Stomach (tissue), 9 donors: ENCODE results near the gene FATE1. TPM values are rescaled to one million over a fixed set of nuclear protein-coding genes. Genes with fewer than 3 reads are reported as not detected.

Experiments
- DNase-seq, 2 donors: peaks; one replicate each; pipeline versions ENCODE4 v3.0.0 to v3.0.0-alpha.2; 2013 to 2019
- H3K27ac ChIP-seq, 5 donors: fragments of 200-600 bp in 4 of 5; sonication (generic) in 4 of 5; one replicate each; pipeline ENCODE4 v1.5.1; 2013 to 2019; ENCODE audit warnings: mild to moderate bottlenecking in 1 of 5, moderate library complexity in 1 of 5
- H3K27me3 ChIP-seq, 3 donors: fragments of 200-600 bp; sonication (generic); one replicate each; pipeline ENCODE4 v1.5.1; 2017 to 2019; ENCODE audit warnings: mixed run types in 1 of 3
- H3K36me3 ChIP-seq, 4 donors: fragments of 200-600 bp; sonication (generic); 1 replicate in 3 of 4; 2 replicates in 1 of 4; pipeline ENCODE4 v1.5.1; 2016 to 2019
- H3K4me1 ChIP-seq, 4 donors: fragments of 200-600 bp; sonication (generic); one replicate each; pipeline ENCODE4 v1.5.1; 2016 to 2019
- H3K4me3 ChIP-seq, 4 donors: fragments of 200-600 bp; sonication (generic) in 3 of 4; one replicate each; pipeline ENCODE4 v1.5.1; 2016 to 2019; ENCODE audit warnings: mild to moderate bottlenecking in 1 of 4
- H3K9me3 ChIP-seq, 4 donors: fragments of 200-600 bp; sonication (generic); one replicate each; pipeline ENCODE4 v1.5.1; 2016 to 2019
- CTCF ChIP-seq, 7 experiments: fragments of 450-650 bp in 4 of 7; fragments of 200-600 bp in 3 of 7; sonication (generic) in 3 of 7; IDR thresholded peaks; one replicate each; pipeline ENCODE4 v1.5.1; 2016 to 2019; ENCODE audit warnings: antibody characterized with exemption in 7 of 7, control low read depth in 2 of 7, mild to moderate bottlenecking in 1 of 7
- EP300 ChIP-seq: sonication (generic); formaldehyde crosslinking; IDR thresholded peaks from one replicate; pipeline ENCODE4 v1.6.1; 2017; ENCODE audit warnings: antibody characterized with exemption
- POLR2A ChIP-seq, 4 donors: fragments of 450-650 bp; IDR thresholded peaks; one replicate each; pipeline ENCODE4 v1.6.1; 2016; ENCODE audit warnings: antibody characterized with exemption in 4 of 4, control low read depth in 2 of 4, mild to moderate bottlenecking in 1 of 4, moderate library complexity in 1 of 4
- POLR2AphosphoS5 ChIP-seq, 3 donors: sonication (generic); formaldehyde crosslinking; IDR thresholded peaks; one replicate each; pipeline ENCODE4 v1.6.1; 2016; ENCODE audit warnings: antibody characterized with exemption in 3 of 3
- WGBS, 5 donors: extraction: QIAGEN DNeasy Blood & Tissue Kit in 3 of 5; methylation state at CpG; one replicate each; pipeline versions ENCODE4 v1.1.5 to v1.1.7; 2013 to 2018; 5-methylcytosine and 5-hydroxymethylcytosine counted together
- intact Hi-C: fragments of 100-400 bp; cut with DNase I; formaldehyde crosslinking; loops from one replicate; pipeline ENCODE4 v1.15.1; 2023; ENCODE audit warnings: low total_unique reads
- polyA plus RNA-seq, 3 donors: library from polyadenylated mRNA; stranded (reverse); fragments of 200-250 nt; gene quantifications; one replicate each; pipeline ENCODE4 v1.2.3, GENCODE V29; 2013
- total RNA-seq, 5 donors: library from RNA; depleted of rRNA; stranded (reverse); fragments of >200 nt; gene quantifications; one replicate each; pipeline versions ENCODE4 v1.1.0 to v1.2.3, GENCODE V29; 2014 to 2016
- donor health status: healthy with polysubstance abuse.
- donor health status: Bipolar disorder and iron deficiency.
- donor health status: healthy.

Gene FATE1
- total and polyA plus RNA-seq, 8 donors: 0.31 TPM; not detected in 7

- WGBS, 5 donors: 62 to 88% (median 83%) methylated on average over 3 to 4 of the region's 4 CpGs
- TF ChIP-seq EP300 (no peak), POLR2A (IDR thresholded peaks at IDR 0.05) (no peak), POLR2AphosphoS5 (IDR thresholded peaks at IDR 0.05) (no peak), CTCF (IDR thresholded peaks at IDR 0.05) (no peak)
- Histone ChIP-seq H3K4me3 (no peak overlapping the region), H3K4me1 (no peaks in the 10 kb centered on the region), H3K27ac (no peak overlapping the region), H3K27me3 (no peaks in the 10 kb centered on the region), H3K9me3 (peaks cover 0 to 7% (median 0%) of the 10 kb centered on the region in 4 donors), H3K36me3 (no peaks in the 10 kb centered on the region)
- no peak for DNase-seq
- intact Hi-C loops: no loop called here
Observed at GRCh38 chrX:151741606-151742005, 25.8 kb downstream of the FATE1 start.

GRCh38 chrX:151742311-151742710 is 26.5 kb downstream of the FATE1 start:
- whole genome bisulfite sequencing, 5 donors: 83 to 92% (median 89%) methylated on average over 4 to 5 of the region's 5 CpGs
- TF ChIP-seq POLR2A (IDR thresholded peaks at IDR 0.05) (no peak), POLR2AphosphoS5 (IDR thresholded peaks at IDR 0.05) (no peak), CTCF (IDR thresholded peaks at IDR 0.05) (no peak), EP300 (no peak)
- intact Hi-C loops: no loop called here
- peaks cover 0 to 7% (median 0%) of the 10 kb centered on the region in 4 donors for H3K9me3 ChIP-seq
- no peak overlapping the region for H3K27ac ChIP-seq
- no peaks in the 10 kb centered on the region for H3K4me1 ChIP-seq
- H3K36me3 ChIP-seq: no peaks in the 10 kb centered on the region
- H3K4me3 ChIP-seq: no peak overlapping the region
- H3K27me3 ChIP-seq: no peaks in the 10 kb centered on the region
- no peak for DNase-seq

GRCh38 chrX:151743651-151744470 is 28.0 kb downstream of the FATE1 start:
- no peak overlapping the region for H3K27ac ChIP-seq
- no peaks in the 10 kb centered on the region for H3K4me1 ChIP-seq
- no peaks in the 10 kb centered on the region for H3K36me3 ChIP-seq
- intact Hi-C loops: no loop called here
- H3K9me3 ChIP-seq: peaks cover 0 to 7% (median 0%) of the 10 kb centered on the region in 4 donors
- 88 to 94% (median 94%) methylated on average over 16 to 21 of the region's 21 CpGs for WGBS, 5 donors
- no peak for DNase-seq
- H3K4me3 ChIP-seq: no peak overlapping the region
- TF ChIP-seq POLR2A (IDR thresholded peaks at IDR 0.05): no peak
- no peak for TF ChIP-seq CTCF (IDR thresholded peaks at IDR 0.05)
- no peak for TF ChIP-seq POLR2AphosphoS5 (IDR thresholded peaks at IDR 0.05)
- TF ChIP-seq EP300: no peak
- peaks cover 0 to 5% (median 0%) of the 10 kb centered on the region in 3 donors for H3K27me3 ChIP-seq

- H3K9me3 ChIP-seq: peaks cover 0 to 6% (median 0%) of the 10 kb centered on the region in 4 donors
- intact Hi-C loops: no loop called here
- 68 to 83% (median 74%) methylated on average over 6 of the region's 6 CpGs for WGBS, 5 donors
Observed at GRCh38 chrX:151745651-151746050, 29.8 kb downstream of the FATE1 start.

More at GRCh38 chrX:151745651-151746050, 29.8 kb downstream of the FATE1 start:
- H3K27me3 ChIP-seq: peaks cover 0 to 13% (median 0%) of the 10 kb centered on the region in 3 donors
- TF ChIP-seq POLR2A (IDR thresholded peaks at IDR 0.05) (no peak), CTCF (IDR thresholded peaks at IDR 0.05) (no peak), EP300 (no peak), POLR2AphosphoS5 (IDR thresholded peaks at IDR 0.05) (no peak)
- H3K4me3 ChIP-seq: no peak overlapping the region
- no peak overlapping the region for H3K27ac ChIP-seq
- DNase-seq: no peak
- H3K36me3 ChIP-seq: no peaks in the 10 kb centered on the region
- H3K4me1 ChIP-seq: no peaks in the 10 kb centered on the region
